DOHH2 (cell line): ENCODE results near the gene SLC47A2.

Experiments used
- EZH2phosphoT487 ChIP-seq: fragments of 200-600 bp; sonication (generic); IDR thresholded peaks from 2 replicates; pipeline ENCODE4 v1.6.1; 2017; ENCODE audit warnings: borderline replicate concordance, mild to moderate bottlenecking, antibody characterized with exemption, low read length, moderate library complexity, mixed read lengths
- TF ChIP-seq, protein P1 (sequence below): fragments of 200-600 bp; sonication (generic); IDR thresholded peaks from one replicate; pipeline ENCODE4 v1.5.1; 2014; ENCODE audit warnings: antibody characterized with exemption, mild to moderate bottlenecking, low read depth, low read length; ENCODE audit not compliant: poor library complexity, severe bottlenecking

DNA sequence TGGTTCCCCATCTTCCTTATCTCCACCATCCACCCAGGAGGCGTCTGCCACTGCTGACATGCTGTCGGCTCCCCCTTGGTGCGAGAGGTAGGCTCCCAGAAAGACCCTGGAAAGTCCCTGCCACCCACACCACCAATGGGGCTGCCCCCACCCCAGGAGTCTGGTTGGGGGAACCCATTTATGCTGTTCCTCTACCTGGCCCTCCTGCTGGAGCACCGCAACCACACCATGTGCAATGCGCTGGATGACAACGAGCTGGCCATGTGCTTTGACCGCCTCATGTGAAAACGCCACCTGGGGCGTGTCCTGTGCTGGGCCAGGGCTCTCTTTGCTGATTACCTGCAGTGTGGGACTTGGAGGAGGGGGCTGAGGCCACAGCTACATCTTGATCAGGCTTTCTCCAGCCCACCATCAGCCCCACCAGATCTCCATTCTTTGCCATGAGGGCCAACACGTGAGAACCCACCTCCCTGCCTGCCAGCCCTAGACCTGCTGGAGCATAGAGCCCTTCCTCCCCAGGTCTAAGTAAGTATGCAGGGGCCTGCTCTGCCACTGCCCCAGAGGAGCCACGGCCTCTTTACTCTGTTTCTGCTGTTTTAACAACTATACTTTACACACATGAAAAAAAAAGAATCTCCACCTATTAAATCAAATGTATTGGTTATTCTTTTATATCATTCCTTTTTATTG lies 39.6 kb upstream of the SLC47A2 start:
- TF ChIP-seq, protein P1, sequence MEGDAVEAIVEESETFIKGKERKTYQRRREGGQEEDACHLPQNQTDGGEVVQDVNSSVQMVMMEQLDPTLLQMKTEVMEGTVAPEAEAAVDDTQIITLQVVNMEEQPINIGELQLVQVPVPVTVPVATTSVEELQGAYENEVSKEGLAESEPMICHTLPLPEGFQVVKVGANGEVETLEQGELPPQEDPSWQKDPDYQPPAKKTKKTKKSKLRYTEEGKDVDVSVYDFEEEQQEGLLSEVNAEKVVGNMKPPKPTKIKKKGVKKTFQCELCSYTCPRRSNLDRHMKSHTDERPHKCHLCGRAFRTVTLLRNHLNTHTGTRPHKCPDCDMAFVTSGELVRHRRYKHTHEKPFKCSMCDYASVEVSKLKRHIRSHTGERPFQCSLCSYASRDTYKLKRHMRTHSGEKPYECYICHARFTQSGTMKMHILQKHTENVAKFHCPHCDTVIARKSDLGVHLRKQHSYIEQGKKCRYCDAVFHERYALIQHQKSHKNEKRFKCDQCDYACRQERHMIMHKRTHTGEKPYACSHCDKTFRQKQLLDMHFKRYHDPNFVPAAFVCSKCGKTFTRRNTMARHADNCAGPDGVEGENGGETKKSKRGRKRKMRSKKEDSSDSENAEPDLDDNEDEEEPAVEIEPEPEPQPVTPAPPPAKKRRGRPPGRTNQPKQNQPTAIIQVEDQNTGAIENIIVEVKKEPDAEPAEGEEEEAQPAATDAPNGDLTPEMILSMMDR: no peak
- no peak for TF ChIP-seq EZH2phosphoT487
